ENCODE results near the gene FHIT.

The FHIT gene

DNA sequence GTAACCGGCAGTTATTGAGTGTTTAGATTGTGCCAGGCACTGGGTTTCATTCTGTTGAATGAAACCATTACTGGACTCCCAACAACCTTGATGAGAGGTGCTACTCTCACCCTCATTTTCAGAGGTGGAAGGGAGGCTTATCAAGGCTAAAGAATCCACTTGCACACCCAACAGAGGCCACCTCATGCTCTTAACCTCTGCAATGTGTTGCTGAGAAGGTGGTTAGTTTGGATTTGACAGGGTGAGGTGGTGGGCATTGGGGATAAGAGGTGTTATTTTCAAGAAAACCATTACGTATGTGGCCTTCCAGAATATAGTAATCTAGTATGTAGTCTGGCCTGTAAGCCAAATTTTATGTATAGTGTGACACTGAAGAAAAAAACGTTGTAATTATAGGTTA lies 73.1 kb downstream of the FHIT start:
- H3K4me3 ChIP-seq: no peak overlapping the region

DNA sequence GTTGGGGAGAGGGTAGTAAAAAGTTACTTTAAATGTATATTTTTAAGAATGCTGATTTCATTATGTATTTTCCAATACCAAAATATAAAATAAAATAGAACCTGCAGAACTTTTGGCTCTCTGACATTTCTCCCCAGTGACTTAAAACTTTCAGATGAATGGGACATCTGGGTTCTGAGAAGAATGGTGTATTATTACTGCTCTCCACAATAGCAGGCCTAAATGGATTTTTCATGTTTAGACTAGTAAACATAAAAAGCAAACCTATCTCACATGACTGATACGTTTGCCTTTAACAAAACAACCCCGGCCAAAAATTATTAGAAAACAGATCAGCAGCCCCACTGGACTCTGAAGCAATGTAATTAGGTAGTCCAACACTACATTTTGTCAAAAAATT lies 73.8 kb downstream of the FHIT start:
- H3K4me3 ChIP-seq: no peak overlapping the region
- no peak overlapping the region for H3K27ac ChIP-seq

More for the DNA sequence above, 73.1 kb downstream of the FHIT start:
- H3K27ac ChIP-seq: no peak overlapping the region

DNA sequence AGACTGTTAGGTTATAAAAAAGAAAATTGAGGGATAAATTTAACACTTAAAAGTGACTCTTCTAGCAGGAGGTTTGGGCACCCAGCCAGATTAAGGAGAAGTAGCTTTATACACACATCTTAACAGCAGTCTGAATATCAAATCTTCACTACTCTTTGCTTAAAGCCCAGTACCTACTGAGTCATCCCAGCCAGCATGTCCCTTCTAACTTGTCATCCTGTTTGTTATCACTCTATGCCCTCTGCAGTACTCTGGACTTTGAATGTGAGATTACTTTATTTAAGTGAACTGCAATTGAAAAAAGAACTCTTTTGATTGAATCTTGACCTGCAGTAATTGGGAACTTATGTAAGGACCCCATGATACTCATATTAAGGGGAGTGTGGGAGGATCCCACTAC lies 77.6 kb downstream of the FHIT start:
- H3K27ac ChIP-seq: no peak overlapping the region
- H3K4me3 ChIP-seq: no peak overlapping the region

DNA sequence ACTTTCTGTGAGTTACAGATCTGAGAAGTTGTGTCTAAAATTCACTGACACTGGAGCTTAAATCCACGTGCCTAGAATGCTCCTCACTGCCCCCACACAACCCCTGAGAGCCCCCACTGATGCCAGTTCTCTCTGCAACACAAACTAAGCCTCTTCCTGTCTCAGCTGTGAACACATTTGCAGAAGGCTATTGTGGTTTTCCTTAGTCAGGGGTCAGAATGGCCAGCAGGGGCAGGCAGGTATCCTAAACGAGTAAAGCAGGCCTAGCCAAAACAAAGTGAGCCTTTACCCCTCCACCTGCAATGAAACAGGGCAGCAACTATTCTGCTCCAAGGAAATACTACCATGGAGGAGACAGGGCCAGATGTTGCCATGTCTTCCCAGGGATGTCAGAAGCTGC lies 78.6 kb downstream of the FHIT start:
- H3K4me3 ChIP-seq: no peak overlapping the region
- no peak overlapping the region for H3K27ac ChIP-seq

DNA sequence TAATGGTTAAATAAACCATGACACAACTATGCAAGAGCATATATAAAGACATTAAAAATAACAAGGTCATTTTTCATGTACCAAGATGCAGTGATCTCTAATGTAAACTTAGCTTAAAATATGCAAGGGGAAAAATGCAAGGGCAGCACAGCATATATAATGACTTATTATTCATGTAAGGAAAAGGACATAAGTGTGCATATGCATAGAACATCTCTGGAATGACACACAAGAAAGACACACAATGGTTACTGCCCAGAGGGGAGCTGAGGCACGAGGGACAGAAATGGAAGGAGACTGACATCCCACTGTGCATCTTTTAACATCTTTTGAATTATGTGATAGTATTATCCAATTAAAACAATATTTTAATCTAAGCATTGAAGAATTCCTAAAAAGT lies 79.0 kb downstream of the FHIT start:
- Histone ChIP-seq H3K4me3 (no peak overlapping the region), H3K27ac (no peak overlapping the region)

DNA sequence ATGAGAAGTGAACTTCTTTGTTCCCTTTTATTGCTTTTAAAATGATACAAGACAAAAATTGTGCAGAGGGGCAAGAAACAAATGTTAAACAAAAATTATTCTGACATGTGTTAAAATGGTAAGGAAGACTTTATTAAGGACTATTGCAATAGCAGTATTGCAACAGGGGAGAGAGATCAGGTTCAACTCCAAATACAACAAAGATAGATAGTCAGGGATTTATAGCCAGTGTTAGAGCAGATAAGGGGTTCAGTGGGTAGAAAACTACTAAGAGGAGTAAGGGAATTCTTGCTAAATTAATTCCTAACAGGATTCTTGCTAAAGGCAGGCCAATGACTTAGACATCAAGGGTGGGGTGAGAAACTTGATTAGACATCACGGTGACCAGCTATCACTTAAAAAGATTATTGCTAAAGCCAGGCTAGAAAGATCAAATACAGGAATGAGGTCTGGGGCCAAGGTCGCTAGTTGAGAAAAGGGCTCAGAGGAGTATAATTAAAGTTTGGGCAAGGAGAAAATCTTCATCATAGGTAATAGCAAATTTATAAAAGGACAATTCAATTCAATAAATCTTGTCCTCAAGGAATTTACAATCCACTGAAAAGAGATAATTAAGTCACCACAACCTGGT lies 81.5 kb downstream of the FHIT start:
- no peak overlapping the region for H3K27ac ChIP-seq
- no peak overlapping the region for H3K4me3 ChIP-seq

DNA sequence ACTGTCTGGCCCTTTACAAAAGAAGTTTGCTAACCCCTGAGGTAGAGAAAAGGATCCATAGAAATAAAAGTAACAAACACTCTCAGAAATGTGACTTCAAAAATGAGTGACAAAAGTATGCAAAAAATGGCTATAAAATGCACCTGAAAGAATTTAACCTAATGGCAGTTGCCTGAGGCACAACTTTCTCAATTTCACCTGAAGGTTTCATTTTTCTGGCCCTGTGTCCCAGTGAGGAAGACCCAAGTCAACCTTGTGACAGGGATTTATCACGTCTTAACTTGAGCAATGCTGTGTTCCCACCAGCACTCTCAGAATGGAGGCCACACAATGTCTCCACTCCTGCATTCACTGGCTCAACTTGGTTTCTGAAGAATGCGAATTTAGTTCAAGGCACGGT lies 83.0 kb downstream of the FHIT start:
- no peak overlapping the region for H3K27ac ChIP-seq
- no peak overlapping the region for H3K4me3 ChIP-seq

DNA sequence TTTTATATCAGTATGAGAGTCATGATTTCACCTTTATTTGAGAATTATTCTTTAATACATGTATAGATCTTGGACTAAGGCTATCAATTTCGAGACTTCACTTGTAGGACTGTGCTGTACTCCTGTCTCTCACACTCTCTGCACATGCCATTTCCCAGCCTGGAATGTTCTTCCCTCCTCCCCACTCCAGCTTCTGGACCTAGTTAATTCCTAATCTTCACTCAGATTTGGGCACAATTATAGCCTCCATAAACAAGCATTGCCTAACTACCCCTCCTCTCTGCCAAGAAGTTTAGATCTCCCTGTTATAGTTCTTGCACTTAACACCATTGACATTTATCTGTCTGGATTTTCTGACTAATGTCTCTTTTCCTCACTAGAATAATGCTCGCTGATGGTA lies 88.3 kb downstream of the FHIT start:
- no peak overlapping the region for H3K4me3 ChIP-seq
- H3K27ac ChIP-seq: no peak overlapping the region

DNA sequence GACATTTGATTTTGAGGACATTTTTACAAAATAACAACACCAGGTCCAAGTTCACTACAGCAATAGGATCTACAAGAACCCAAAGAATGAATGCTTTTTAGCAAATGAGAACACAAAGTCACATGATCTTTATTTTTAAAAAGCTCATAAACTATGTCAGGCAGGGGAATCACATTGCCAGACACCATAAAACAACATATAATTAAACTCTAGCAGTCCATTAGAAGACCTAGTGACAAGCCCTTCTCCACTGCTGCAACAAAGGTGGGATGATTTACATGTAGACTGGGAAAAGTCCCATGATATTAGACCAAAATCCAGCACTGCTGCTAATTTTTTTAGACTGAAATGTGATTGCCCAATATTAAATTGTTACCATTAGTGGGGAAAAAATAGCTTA lies 92.6 kb downstream of the FHIT start:
- H3K27ac ChIP-seq: no peak overlapping the region

DNA sequence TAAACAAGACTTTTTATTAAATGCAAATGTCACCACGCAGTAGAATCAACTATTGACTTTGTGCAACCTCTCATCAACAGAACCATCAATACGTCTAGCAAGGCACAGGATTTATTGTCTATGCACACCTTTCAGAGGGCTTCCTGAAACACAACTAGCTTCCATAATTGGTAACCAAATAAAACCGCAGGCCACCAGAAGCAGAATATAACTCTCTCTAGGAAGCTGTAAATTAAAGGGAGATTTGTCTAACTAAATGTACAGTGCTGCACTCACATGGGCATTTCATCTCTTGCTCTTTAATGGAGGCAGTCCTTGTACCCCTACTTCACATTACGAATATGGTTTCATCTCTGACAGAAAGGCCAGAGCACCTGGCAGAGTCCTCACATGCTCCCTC lies 93.0 kb downstream of the FHIT start:
- no peak overlapping the region for H3K4me3 ChIP-seq
- H3K27ac ChIP-seq: no peak overlapping the region

More for the DNA sequence above, 92.6 kb downstream of the FHIT start:
- H3K4me3 ChIP-seq: no peak overlapping the region

DNA sequence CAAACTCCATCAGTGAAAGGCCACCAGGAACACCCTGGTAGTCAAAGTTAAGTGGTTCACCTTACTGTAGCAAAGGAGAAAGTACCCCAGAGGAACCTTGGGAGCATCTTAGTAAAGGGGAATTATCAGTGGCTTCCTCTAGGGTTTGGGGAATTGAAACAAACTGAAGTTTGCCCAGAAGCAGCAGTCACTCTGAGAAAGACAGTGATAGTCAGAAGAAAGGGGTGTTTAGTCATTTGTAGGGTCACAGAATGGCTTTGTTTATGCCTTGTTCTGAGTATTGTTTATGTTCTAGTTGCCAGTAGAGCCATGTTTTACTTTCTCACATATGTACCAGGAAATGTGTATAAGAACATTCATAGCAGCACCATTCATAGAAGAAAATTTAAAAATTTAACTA lies 93.8 kb downstream of the FHIT start:
- H3K4me3 ChIP-seq: no peak overlapping the region
- no peak overlapping the region for H3K27ac ChIP-seq

DNA sequence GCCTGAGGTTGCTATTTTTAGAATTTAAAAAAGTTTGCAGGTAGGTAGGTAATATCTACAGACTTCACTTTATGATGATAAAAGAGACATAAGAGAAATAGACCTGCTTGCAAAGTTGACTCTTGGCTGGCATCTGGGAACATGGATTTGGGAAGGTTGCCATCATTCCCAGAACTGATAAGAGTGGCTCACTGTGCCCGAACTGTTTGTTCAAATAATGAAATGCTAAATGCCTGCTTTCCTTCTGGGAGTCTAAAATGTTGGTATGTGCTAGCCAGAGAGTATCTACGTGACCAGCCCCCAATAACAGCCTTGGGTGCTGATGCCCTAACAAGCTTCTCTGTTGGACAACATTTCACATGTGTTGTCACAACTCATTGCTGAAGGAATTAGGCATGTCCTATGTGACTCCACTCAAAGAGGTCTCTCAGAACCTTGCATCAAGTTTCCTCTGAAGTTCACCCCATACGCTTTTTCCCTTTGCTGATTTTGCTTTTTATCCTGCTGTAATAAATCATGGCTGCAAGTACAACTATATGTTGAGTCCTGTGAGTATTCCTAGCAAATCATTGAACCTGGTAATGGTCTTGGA lies 95.5 kb downstream of the FHIT start:
- Histone ChIP-seq H3K27ac (no peak overlapping the region), H3K4me3 (no peak overlapping the region)

DNA sequence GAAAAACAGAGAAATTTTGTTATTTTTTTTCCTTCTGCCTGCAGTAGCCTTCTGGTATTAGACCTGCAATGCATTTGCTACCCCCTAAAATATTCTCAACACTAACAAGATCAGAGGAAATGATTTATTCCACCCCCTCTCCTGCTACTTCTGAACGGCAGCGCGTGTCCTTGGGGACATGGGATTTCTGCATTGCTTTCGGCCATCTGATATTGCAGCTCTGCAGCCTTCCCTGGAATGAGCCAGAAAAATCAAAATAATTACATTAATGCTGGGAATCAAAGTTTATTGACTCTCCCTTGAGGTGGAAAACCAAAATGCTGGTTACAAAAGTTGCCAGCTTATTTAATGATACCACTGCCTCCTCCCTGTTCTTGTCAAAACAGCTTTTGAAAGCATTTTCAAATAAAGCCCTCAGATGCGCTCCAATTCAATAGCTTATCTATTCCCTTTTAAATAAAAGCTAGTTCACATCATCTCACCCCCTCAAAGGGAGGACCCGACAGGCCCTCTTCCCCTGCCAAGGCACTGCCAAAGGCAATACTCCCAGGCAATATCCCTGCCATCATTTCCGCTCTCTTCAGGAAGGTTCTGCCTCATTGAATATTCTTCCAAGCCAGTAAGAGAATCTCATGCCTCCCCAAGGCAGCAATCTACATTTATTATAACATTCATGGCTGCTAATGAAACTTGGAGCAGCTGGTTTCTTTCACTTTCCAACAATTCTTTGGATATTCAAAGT lies 96.6 kb downstream of the FHIT start:
- Histone ChIP-seq H3K4me3 (no peak overlapping the region), H3K27ac (no peak overlapping the region)

DNA sequence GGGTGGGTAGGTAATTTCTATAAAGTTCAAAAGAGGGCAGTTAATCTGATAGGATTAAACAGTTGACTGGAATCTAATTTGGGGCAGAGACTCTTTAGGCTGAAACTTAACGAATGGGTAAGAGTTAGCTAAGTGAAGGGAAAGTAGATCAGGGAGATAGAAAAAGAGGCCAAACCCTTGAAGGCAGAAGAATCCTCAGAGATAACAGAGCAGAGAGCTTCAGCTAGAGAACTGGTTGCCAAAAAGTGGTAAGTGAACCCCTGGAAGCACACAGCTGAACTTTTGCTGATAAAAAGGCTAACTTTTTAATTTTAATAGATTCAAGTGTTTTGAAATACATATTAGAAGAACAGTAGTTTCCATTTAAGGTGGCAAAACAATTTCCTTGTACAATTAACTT lies 99.2 kb downstream of the FHIT start:
- H3K4me3 ChIP-seq: no peak overlapping the region
- H3K27ac ChIP-seq: no peak overlapping the region

DNA sequence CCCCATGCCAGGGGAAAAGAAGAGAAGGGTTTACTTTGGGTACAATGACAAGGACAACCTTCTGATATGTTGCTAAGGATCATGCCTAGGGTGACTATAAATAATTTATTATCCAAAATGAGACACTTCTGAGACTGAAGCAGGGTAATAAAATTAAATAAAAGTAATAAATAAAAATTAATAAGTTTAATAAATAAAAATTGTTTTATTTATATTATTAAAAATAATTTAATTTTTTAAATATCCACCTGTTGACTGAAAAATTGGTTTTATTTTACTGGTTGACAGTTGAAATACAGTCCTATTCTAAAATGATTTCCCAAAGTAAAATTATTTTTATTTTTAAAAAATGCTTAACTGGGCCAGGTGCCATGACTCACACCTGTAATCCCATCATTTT lies 102.0 kb downstream of the FHIT start:
- H3K27ac ChIP-seq: no peak overlapping the region
- no peak overlapping the region for H3K4me3 ChIP-seq

DNA sequence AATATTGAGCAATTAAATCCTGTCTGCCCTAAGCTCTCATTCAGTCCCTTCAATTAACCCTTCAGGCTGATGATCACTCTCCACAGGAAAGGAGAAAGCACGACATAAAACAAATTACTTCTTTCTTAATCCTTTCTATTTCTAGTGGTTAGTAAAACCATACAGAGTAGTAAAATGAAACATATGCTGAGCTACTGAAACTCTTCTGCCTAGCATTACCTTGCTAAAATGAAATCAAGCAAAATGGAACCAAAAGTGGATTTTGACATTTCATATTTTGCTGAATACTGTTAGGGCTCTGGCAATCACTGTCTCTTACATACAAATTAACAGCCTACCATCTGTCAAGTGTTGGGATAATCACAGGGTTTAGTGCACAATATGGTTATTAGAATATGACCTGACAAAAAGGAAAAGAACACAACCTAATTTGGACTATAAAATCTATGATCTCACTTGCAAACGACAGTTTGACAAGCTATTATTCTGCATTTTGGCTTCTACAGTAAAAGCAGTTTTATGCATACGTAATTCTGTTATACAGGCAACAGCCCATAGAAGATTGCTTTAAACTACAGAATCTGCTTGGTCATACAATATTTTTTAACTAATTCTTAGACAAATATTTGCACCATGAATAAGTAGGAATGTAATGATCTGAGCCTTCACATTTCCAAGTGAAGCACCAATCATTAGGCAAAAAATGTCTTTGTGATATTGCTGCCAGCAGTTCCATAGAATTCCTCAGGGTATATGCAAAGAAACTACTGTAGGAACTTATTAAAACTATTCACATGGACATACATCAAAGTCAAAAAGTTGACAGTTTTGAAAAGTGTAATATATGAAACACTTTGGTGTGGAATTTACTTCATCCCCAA lies 105.0 kb downstream of the FHIT start:
- H3K27ac ChIP-seq: no peak overlapping the region
- no peak overlapping the region for H3K4me3 ChIP-seq

DNA sequence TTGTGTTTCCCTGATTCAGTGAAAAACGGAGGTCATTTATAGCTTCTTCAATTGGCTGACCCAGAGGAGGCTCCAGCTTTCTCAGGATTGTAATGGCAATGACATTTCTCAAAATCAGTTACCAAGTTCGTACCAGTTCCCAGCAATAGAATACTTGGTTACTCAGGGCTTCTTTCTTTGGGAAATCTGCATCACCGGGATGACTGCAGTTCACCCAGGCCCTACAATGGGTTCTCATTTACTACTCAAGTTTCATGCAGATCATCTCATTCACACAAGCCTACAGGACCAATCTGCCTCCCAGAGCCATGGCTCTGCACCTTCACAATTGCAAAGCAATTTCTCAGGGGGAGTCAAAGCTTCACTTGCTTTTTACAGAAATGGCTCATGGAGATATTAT lies 109.6 kb downstream of the FHIT start:
- H3K27ac ChIP-seq: no peak overlapping the region
- no peak overlapping the region for H3K4me3 ChIP-seq

DNA sequence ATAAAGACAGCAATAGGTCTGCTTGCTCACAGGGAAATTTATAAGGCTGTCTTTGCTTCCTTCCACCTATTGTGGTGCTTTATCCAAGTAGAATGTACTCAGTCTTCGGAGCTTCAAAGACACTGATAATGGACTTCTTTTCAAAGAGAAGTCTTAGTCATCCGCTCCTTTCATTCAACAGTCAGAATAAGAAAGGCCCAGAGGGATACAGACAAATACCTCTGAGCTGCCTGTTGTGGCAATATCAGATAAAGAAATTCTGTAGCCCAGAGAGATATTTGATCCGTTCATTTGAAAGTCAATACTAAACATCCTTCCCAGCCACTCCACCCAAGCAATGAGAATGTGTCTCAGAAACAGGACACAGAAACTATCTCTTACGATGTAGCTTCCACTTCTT lies 110.0 kb downstream of the FHIT start:
- H3K27ac ChIP-seq: no peak overlapping the region

DNA sequence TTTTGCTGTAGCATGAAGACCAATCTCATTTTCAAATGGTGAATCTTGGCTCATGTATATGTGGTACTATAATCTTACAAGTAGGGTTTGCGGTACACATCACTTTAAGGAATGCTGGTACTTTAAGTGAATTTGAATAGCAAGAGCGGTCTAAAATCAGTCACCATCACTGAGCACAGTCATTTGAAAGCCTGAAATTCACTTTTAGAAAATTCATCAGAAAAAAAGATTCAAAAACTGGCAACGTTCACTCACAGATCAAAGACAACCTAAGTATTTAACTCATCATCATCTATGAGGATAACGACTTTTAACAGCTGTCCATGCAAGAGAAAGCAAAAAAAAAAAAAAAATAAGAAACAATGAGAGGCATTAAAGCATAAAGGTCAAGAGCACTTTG lies 111.6 kb downstream of the FHIT start:
- Histone ChIP-seq H3K4me3 (no peak overlapping the region), H3K27ac (no peak overlapping the region)

More for the DNA sequence above, 110.0 kb downstream of the FHIT start:
- no peak overlapping the region for H3K4me3 ChIP-seq

DNA sequence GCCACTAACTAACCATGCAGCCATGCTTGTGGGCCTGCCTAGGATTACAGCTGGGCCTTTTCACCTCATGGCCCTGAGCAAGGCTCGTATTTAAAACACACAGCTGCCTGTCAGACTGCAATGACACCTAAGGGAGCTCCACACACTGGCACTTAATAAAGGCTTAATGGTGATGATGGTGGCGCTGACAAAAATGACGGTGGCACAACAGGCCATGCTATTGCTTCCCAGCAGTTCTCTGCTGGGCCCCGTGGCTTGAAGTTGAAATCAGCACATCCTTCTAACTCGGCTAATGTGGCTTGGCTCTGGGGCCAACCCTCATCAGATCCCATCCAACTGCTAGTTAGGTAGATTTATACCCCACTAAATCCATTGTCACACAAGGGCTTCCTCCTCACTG lies 112.9 kb downstream of the FHIT start:
- Histone ChIP-seq H3K27ac (no peak overlapping the region), H3K4me3 (no peak overlapping the region)

DNA sequence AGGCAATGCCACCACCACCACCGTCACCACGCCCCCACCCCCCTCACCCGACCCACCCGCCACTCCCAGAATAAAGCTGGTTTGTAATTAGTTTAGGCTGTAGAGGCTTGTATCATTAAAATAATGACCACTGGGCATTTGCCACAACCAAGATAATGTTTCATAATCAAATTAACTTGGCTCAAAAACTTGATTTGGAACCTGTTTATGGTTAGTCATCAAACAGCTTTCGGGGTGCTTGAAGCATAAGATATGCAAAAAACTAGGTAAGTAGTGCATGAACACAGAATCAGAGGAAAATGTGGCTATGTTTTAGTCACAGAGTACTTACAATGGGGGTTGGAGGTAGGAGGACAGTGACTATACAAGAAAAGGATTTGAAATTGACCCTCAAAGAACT lies 115.1 kb downstream of the FHIT start:
- H3K4me3 ChIP-seq: no peak overlapping the region

More for the DNA sequence above, 115.1 kb downstream of the FHIT start:
- no peak overlapping the region for H3K27ac ChIP-seq
